GM18520 (cell line): ENCODE measurements around the gene PRKCE.

Experiments
- ATAC-seq: cut with Tn5 transposase; IDR thresholded peaks from one replicate; pipeline ENCODE4 v1.9.1; 2021; ENCODE audit not compliant: unreplicated experiment

Gene PRKCE

GRCh38 chr2:46003903-46004473, 352.5 kb downstream of the PRKCE start:
- no peak for ATAC-seq

GRCh38 chr2:46006473-46007025, 355.1 kb downstream of the PRKCE start:
- no peak for ATAC-seq

GRCh38 chr2:46007412-46007811, 355.9 kb downstream of the PRKCE start:
- no peak for ATAC-seq

DNA sequence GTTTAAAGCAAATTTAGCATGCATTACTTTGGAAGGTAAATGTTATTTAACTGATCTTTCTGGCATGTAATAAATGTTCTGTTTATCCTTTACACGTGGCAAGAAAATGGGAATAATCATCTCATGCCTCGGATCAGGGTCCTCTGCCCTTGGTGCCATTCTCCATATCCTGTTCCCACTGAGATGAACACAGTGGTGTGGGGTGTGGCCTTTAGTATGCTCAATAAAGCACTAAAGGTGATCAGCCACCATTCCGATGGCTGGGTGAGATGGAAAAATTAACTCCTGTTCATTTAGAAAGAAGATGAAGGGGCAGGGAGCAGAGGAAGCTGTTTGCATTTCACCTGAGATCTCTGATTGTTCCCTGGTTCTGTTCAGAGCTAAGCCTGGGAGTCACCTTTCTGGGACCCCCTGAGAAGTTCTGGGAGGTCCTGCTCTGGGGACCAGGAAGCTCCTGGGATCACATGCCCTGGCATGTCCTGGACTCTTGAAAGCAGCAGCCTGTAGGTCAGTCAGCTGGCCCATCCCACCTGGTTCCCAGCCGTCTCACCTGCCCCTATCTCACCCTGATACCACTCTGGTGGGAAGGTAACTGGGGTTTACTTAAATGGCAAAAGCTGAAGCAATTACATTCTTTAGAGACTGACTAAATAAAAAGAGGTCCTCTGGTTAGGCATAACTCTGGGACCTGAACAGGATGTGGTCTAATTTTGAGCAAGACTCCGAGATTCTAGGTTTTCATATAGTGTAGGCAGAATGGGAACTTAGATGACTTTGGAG, 356.8 kb downstream of the PRKCE start:
- no peak for ATAC-seq

GRCh38 chr2:46009315-46009714, 357.8 kb downstream of the PRKCE start:
- ATAC-seq = no peak

- ATAC-seq = no peak
Measured at GRCh38 chr2:46009772-46010171, 358.3 kb downstream of the PRKCE start.

GRCh38 chr2:46010223-46010924, 358.9 kb downstream of the PRKCE start:
- no peak for ATAC-seq

- no peak for ATAC-seq
Measured at GRCh38 chr2:46010925-46011490, 359.5 kb downstream of the PRKCE start.

GRCh38 chr2:46012618-46013240, 361.3 kb downstream of the PRKCE start:
- no peak for ATAC-seq

- no peak for ATAC-seq
Measured at GRCh38 chr2:46013726-46014125, 362.3 kb downstream of the PRKCE start.

DNA sequence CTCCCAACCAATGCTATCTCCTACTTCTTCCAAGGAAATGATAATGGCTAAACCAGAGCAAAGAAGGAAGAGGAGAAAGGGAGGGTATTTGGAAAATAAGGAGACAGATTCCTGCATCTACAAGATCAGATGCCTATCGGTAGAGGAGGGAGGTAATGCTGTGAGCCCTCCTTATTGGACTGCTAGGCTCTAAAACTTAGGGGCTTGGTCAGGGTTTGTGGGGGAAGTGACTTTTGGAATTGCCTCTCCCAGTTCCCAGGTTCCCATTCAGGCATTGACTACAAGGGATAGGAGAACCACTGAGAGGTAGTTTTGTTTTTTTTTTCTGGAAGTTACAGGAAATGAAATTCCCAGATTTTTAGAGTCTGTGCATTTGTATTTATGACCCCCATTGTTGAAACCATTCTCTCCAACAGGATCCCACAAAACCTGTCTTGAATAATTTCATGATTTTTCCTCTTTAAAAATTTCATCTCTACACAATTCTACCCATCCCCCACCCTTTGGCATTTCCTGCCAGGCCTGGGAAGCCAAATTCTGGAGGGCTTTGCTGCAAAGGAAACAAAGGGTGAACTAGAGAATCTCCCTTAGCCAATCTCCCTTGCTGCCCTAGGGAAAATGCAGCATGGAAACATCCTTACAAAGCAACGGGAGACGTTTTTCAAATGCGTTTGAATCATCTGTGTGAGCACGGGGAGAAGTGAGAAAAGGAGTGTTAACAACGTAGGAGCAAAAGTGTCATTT, 363.6 kb downstream of the PRKCE start:
- ATAC-seq = no peak

DNA sequence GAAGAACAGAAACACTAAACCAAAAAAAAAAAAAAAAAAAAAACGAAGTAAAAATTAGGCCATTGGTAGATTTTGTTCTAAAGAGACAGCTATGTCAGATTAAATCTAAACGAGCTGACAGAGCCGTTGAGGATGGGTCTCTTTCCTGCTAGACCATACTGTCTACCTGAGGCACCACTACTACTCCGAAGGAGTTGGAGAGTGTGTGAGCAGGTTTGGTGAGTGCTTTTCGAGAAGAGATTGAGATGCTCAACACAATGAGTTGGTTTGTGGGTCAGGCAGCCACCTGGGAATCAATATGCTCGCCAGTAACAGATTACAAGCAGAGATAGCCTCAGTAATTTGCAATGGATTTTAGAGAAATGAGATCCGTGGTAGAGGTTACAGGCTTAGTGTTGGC, 364.2 kb downstream of the PRKCE start:
- ATAC-seq = no peak

DNA sequence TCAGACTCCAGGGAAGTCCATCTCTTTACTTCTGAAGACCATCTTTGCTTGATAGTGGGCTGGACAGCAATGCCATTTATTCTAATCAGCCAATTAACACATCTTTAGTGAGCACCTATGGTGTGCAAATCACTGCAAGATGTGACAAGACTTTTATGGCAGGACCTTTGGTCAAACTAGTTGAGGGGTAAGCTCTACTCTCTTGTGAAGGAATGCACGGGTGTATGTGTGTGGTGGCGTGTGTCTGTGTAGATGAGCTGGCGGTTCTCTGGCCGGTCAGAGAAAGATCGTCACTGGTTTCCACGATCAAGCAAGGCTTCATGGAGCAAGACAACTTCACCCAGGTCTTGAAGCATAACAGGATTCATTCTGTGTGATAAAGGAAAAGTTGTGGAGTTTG, 364.6 kb downstream of the PRKCE start:
- ATAC-seq = no peak

GRCh38 chr2:46018773-46019591, 367.5 kb downstream of the PRKCE start:
- ATAC-seq = no peak

- no peak for ATAC-seq
Measured at GRCh38 chr2:46020416-46020815, 368.9 kb downstream of the PRKCE start.

- no peak for ATAC-seq
Measured at GRCh38 chr2:46023165-46023854, 371.8 kb downstream of the PRKCE start.

- no peak for ATAC-seq
Measured at GRCh38 chr2:46024146-46024779, 372.8 kb downstream of the PRKCE start.

DNA sequence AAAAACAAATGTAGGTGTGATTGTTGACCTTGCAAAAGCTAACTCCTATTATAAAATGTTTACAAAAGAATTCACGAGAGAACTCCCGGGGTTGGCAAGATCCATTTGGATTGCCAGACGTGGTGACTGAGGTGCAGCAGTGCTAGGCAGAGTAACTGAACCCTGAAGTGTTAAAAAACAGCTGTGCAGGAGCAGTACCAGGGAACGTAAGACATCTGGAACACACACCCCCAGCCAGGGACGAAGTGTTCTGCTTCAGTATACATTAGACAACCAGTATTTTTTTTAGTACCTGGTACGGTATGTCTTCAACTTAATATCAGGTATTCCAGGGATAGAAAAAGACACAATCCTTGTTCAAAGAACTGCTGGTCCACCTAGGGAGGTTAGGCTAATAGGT, 373.6 kb downstream of the PRKCE start:
- ATAC-seq = no peak
